ENCODE measurements around the gene CDH23.

GRCh38 chr10:71806704-71807556, 410.2 kb downstream of the CDH23 start:
- no peak for TF ChIP-seq EZH2phosphoT487 (IDR thresholded peaks at IDR 0.05; ENCODE audit: insufficient read depth, low read depth)
- no peak for TF ChIP-seq EZH2 (IDR thresholded peaks at IDR 0.05; ENCODE audit: insufficient read depth, poor library complexity, severe bottlenecking)

Data from GM23248 (cell line).